ENCODE results near the gene PKNOX2.

Gene PKNOX2

DNA sequence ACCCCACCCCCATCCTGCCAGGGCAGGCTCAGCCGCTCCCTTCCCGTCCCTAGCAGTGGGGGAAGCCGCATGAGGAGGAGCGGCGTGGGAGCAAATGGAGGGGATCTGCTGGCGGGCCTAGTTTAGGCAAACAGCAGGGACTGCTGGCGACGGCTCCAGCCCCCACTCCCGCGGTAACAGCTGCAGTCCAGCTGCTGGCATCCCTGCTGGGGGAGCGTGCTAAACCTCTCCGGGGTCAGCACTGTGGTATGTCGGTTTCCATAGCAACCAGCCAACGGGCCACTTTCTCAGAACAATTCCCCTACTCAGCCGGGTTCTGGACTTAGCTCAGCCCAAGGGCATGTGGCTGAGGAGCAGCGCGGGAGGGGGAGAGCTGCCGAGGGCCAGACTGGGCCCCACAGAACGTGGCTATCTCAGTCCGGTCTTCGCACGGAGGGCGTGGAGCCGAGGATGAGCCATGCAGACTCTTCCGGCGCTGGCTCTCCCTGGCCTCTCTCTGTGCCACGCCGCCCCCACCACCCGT lies 98.8 kb downstream of the PKNOX2 start:
- Mint-ChIP-seq H3K27ac (no peak overlapping the region), H3K9me3 (no peaks in the 10 kb centered on the region), H3K4me1 (no peaks in the 10 kb centered on the region), H3K36me3 (no peaks in the 10 kb centered on the region), H3K4me3 (no peak overlapping the region), H3K27me3 (peaks cover 53% of the 10 kb centered on the region)
- ATAC-seq, result no peak

GRCh38 chr11:125264100-125265022 lies 99.8 kb downstream of the PKNOX2 start:
- ATAC-seq, result no peak
- H3K36me3 Mint-ChIP-seq, result no peaks in the 10 kb centered on the region
- H3K27me3 Mint-ChIP-seq, result peaks cover 53% of the 10 kb centered on the region
- no peaks in the 10 kb centered on the region for H3K9me3 Mint-ChIP-seq
- H3K4me3 Mint-ChIP-seq, result no peak overlapping the region
- H3K27ac Mint-ChIP-seq, result no peak overlapping the region
- no peaks in the 10 kb centered on the region for H3K4me1 Mint-ChIP-seq

DNA sequence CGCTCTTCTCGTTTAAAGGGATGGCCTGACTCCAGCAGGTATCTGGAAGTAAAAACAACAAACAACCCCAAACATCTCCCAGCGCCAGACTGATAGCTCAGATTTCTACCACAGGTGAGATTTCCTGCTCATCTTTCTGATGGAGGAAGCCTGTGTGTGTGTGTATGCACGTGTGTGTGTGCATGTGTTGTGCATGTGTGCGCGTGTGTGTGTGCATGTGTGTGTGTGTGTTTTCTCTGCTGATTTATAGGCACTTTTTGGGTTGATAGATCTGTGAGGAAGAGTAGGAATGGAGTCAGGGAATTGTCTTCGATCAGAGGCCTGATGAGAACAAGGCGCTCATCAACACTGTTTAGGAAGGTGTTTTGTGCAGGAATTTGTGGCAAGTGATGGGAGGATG lies 103.0 kb downstream of the PKNOX2 start:
- Mint-ChIP-seq H3K36me3 (no peaks in the 10 kb centered on the region), H3K27me3 (peaks cover 52% of the 10 kb centered on the region), H3K9me3 (no peaks in the 10 kb centered on the region), H3K4me1 (no peaks in the 10 kb centered on the region), H3K4me3 (no peak overlapping the region), H3K27ac (no peak overlapping the region)
- ATAC-seq, result no peak

GRCh38 chr11:125268611-125269010 lies 104.1 kb downstream of the PKNOX2 start:
- Mint-ChIP-seq H3K9me3 (no peaks in the 10 kb centered on the region), H3K36me3 (no peaks in the 10 kb centered on the region), H3K4me3 (no peak overlapping the region), H3K4me1 (no peaks in the 10 kb centered on the region), H3K27me3 (peaks cover 49% of the 10 kb centered on the region), H3K27ac (no peak overlapping the region)
- no peak for ATAC-seq

- no peaks in the 10 kb centered on the region for H3K4me1 Mint-ChIP-seq
- H3K36me3 Mint-ChIP-seq, result no peaks in the 10 kb centered on the region
- no peak for ATAC-seq
- H3K9me3 Mint-ChIP-seq, result no peaks in the 10 kb centered on the region
- no peak overlapping the region for H3K4me3 Mint-ChIP-seq
- H3K27me3 Mint-ChIP-seq, result peaks cover 45% of the 10 kb centered on the region
- H3K27ac Mint-ChIP-seq, result no peak overlapping the region
Observed at GRCh38 chr11:125270106-125270505, 105.6 kb downstream of the PKNOX2 start.

GRCh38 chr11:125270711-125271110 lies 106.2 kb downstream of the PKNOX2 start:
- H3K27me3 Mint-ChIP-seq, result peaks cover 39% of the 10 kb centered on the region
- H3K4me1 Mint-ChIP-seq, result no peaks in the 10 kb centered on the region
- H3K9me3 Mint-ChIP-seq, result no peaks in the 10 kb centered on the region
- no peaks in the 10 kb centered on the region for H3K36me3 Mint-ChIP-seq
- no peak overlapping the region for H3K4me3 Mint-ChIP-seq
- ATAC-seq, result no peak
- H3K27ac Mint-ChIP-seq, result no peak overlapping the region

DNA sequence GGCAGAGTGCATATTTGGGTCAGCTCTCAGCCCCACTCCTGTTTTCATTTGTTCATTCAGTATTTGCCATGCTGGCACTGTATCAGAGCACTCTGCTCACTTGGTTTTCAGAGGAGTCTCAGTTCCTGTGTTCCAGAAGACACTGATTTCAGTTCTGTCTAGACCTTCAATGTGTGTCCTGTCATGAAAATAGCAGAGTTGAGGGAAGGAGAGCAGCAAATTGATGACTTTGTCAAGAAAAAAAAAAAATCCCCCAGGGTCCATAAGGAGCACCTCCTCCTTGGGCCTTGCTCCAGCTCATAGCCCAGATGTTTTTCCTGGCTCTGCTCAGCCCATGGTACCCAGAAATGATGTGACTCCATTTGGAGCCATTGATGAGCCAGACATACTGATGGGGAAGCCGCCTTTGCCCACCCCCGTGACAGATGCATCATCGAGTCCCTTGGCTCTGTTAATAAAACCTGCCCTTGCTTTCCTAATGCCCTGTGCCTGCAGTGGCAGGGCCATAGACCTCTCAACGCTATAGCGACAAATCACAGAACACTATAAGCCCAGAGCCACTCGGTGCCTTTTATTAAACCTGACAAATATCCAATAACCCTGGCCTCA lies 107.0 kb downstream of the PKNOX2 start:
- H3K9me3 Mint-ChIP-seq, result no peaks in the 10 kb centered on the region
- no peak overlapping the region for H3K4me3 Mint-ChIP-seq
- no peak overlapping the region for H3K27ac Mint-ChIP-seq
- H3K4me1 Mint-ChIP-seq, result no peaks in the 10 kb centered on the region
- H3K27me3 Mint-ChIP-seq, result peaks cover 36% of the 10 kb centered on the region
- no peaks in the 10 kb centered on the region for H3K36me3 Mint-ChIP-seq
- no peak for ATAC-seq

DNA sequence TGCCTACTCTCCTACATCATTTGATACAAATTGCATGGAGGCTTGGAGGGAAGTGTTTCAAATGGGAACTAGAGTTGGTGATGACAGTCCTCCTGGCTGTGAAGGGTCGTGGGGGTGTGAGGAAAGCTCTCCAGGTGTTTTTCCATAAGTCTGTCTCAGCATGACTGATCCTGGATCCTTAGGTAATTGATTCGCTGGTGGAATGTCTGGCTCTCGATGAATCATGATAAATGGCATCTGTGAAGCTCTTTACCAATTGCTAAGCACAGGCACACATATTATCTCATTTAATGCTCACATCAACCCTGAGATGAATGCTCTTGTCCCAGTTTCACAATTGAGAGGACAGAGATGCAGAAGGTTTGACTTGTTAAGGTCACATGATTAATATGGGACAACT lies 107.5 kb downstream of the PKNOX2 start:
- no peak overlapping the region for H3K27ac Mint-ChIP-seq
- H3K4me3 Mint-ChIP-seq, result no peak overlapping the region
- peaks cover 31% of the 10 kb centered on the region for H3K27me3 Mint-ChIP-seq
- H3K9me3 Mint-ChIP-seq, result no peaks in the 10 kb centered on the region
- no peak for ATAC-seq
- H3K4me1 Mint-ChIP-seq, result no peaks in the 10 kb centered on the region
- H3K36me3 Mint-ChIP-seq, result no peaks in the 10 kb centered on the region

- peaks cover 24% of the 10 kb centered on the region for H3K27me3 Mint-ChIP-seq
- no peaks in the 10 kb centered on the region for H3K9me3 Mint-ChIP-seq
- no peaks in the 10 kb centered on the region for H3K36me3 Mint-ChIP-seq
- no peak for ATAC-seq
- H3K27ac Mint-ChIP-seq, result no peak overlapping the region
- no peaks in the 10 kb centered on the region for H3K4me1 Mint-ChIP-seq
- H3K4me3 Mint-ChIP-seq, result no peak overlapping the region
Observed at GRCh38 chr11:125272821-125273220, 108.3 kb downstream of the PKNOX2 start.

DNA sequence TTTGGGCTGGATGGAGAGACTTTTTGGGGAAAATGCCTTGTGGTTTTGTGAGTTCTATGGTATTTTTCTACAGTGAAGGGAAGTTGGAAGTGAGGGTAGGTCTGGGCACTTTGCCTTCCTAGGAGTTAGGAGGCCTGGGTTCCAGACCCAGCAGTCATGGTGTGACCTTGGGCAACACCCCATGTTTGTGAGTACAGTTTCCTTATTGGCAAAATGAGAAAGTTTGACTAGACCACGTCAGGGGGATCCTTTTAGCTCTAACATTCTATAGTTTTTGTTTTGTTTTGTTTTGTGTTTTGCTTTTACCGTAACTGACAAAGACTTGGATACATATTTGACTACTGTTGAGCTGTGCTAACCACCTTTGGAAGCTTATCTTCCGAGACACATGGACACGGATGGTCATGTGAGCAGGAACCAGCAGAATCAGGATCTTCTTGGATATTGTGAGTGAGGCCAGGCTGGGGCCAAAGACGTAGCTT lies 109.0 kb downstream of the PKNOX2 start:
- Mint-ChIP-seq H3K4me1 (no peaks in the 10 kb centered on the region), H3K36me3 (no peaks in the 10 kb centered on the region), H3K27me3 (peaks cover 18% of the 10 kb centered on the region), H3K4me3 (no peak overlapping the region), H3K27ac (no peak overlapping the region), H3K9me3 (no peaks in the 10 kb centered on the region)
- no peak for ATAC-seq

GRCh38 chr11:125274309-125274708 lies 109.8 kb downstream of the PKNOX2 start:
- peaks cover 18% of the 10 kb centered on the region for H3K27me3 Mint-ChIP-seq
- H3K36me3 Mint-ChIP-seq, result no peaks in the 10 kb centered on the region
- H3K4me3 Mint-ChIP-seq, result no peak overlapping the region
- no peaks in the 10 kb centered on the region for H3K4me1 Mint-ChIP-seq
- no peaks in the 10 kb centered on the region for H3K9me3 Mint-ChIP-seq
- no peak for ATAC-seq
- no peak overlapping the region for H3K27ac Mint-ChIP-seq

GRCh38 chr11:125274774-125275173 lies 110.2 kb downstream of the PKNOX2 start:
- no peak for ATAC-seq
- peaks cover 18% of the 10 kb centered on the region for H3K27me3 Mint-ChIP-seq
- no peaks in the 10 kb centered on the region for H3K36me3 Mint-ChIP-seq
- H3K4me1 Mint-ChIP-seq, result no peaks in the 10 kb centered on the region
- no peaks in the 10 kb centered on the region for H3K9me3 Mint-ChIP-seq
- no peak overlapping the region for H3K27ac Mint-ChIP-seq
- no peak overlapping the region for H3K4me3 Mint-ChIP-seq

DNA sequence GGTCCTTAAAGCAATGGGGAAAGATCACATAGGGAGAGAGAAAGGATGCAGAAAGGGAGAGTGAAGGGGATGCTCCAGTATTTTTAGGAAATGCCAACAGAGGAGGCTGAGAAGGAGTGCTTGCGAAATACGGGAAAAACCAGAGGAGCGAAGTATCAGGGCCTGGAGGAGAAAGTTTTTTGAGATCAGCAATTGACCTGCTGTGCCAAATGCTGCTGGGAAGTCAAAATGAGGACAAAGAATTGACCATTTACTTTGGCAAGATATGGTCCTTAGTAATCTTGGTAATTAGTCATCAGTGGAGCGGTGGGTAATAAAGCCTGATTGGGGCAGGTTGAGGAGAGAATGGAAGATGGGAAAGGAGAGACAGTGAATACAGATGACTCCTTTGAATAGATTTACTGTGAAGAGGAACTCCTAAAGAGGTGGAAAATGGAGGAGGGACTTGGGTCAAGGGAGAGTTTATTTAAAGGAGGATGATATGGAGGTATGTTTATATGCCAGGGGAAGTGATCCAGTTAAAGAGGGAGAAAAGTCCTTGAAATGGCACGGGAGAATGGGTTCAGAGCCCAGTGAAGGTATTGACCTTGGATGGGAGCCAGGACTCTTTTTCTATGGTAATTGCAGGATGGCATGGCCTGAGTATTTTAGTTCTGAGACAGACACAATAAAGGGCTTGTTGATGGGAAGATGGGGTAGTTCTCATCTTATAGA lies 111.5 kb downstream of the PKNOX2 start:
- ATAC-seq, result no peak
- Mint-ChIP-seq H3K4me3 (no peak overlapping the region), H3K4me1 (no peaks in the 10 kb centered on the region), H3K9me3 (no peaks in the 10 kb centered on the region), H3K36me3 (no peaks in the 10 kb centered on the region), H3K27ac (no peak overlapping the region), H3K27me3 (peaks cover 18% of the 10 kb centered on the region)

- no peak for ATAC-seq
- Mint-ChIP-seq H3K27ac (no peak overlapping the region), H3K27me3 (peaks cover 14% of the 10 kb centered on the region), H3K4me3 (no peak overlapping the region), H3K9me3 (no peaks in the 10 kb centered on the region), H3K36me3 (no peaks in the 10 kb centered on the region), H3K4me1 (no peaks in the 10 kb centered on the region)
Observed at GRCh38 chr11:125276619-125276976, 112.0 kb downstream of the PKNOX2 start.

DNA sequence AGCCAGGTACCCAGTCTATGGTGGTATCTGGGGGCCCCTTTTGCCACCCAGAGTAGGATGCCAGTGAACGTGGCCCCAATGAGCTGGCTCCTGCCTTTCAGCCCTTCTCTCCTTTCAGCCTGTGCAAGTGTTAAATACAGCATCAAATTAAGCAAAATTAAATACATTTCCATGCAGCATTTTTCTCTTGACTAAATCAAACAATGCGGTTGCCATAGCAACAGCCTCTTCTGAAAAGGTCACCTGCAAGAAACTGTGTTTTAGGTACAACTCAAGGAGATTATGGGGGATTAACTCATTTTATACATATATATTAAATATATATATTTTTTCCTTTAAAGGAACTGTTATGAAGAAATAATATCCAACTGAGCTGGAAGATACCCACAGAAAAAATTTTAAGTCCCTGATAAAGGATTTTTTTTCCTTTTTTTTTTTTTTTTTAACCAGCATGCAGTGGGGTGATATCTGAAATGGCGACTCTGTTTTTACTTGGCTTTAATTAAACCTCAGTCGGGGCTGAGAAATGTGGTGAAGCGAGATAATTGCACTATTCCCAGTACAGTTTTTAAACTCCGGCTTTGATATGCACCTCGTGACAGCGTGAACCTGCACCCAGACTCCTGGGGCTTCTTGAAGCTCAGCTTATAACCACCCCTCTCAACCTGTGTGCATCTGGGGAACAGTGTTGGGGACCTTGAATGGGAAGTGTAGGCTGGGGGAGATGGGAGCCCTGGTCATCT lies 115.3 kb downstream of the PKNOX2 start:
- Mint-ChIP-seq H3K9me3 (no peaks in the 10 kb centered on the region), H3K36me3 (no peaks in the 10 kb centered on the region), H3K4me3 (no peak overlapping the region), H3K27me3 (no peaks in the 10 kb centered on the region), H3K27ac (no peak overlapping the region), H3K4me1 (no peaks in the 10 kb centered on the region)
- no peak for ATAC-seq

Data from stimulated activated memory B cell treated with anti-CD40 and anti-IgM and Interleukin-4, amounts not matched to agents 10 μg/mL and 1 μg/mL and 100 μg/mL, for 72 hours (primary cell).